ENCODE data around the gene IL10.

Gene IL10
- total RNA-seq: 1.5 to 31.7 (median 4.1) reads per million in 18 experiments

DNA sequence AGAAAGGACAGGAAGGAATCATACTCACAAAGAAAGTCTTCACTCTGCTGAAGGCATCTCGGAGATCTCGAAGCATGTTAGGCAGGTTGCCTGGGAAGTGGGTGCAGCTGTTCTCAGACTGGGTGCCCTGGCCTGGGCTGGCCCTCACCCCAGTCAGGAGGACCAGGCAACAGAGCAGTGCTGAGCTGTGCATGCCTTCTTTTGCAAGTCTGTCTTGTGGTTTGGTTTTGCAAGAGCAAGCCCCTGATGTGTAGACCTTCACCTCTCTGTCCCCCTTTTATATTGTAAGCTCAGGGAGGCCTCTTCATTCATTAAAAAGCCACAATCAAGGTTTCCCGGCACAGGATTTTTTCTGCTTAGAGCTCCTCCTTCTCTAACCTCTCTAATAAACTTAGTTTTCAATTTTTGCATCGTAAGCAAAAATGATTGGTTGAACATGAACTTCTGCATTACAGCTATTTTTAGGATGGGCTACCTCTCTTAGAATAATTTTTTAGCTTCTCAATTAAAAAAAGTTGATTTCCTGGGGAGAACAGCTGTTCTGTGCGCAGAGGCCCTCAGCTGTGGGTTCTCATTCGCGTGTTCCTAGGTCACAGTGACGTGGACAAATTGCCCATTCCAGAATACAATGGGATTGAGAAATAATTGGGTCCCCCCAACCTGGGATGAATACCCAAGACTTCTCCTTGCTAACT, at the start of gene IL10:
IL10 (minus strand) TSS at position 252 of the 695 bp plus-strand sequence; CDS start at position 193, 59 bp downstream.
- peak; percentile 58 to 61 for DNase-seq

DNA sequence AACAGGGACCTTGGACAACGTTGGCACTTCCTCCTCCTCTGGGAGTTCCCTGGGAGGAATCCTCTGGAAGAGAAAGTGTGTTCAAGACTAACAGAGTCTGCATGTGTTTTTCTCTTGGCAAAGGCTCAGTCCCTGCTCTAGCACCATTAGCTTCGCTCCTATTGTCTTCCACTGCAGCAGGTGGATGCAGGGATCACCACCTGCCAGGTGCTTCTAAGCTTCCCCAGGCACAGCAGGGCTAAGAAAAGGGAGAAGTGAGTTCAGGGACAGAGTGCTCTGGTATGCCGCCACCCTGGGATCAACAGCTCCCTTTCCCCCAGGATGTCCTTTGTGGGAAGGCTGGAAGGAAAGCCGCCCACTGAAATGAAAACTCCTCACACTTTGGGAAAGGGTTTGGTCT, 49.2 kb upstream of the IL10 start:
- DNase-seq: no peak

DNA sequence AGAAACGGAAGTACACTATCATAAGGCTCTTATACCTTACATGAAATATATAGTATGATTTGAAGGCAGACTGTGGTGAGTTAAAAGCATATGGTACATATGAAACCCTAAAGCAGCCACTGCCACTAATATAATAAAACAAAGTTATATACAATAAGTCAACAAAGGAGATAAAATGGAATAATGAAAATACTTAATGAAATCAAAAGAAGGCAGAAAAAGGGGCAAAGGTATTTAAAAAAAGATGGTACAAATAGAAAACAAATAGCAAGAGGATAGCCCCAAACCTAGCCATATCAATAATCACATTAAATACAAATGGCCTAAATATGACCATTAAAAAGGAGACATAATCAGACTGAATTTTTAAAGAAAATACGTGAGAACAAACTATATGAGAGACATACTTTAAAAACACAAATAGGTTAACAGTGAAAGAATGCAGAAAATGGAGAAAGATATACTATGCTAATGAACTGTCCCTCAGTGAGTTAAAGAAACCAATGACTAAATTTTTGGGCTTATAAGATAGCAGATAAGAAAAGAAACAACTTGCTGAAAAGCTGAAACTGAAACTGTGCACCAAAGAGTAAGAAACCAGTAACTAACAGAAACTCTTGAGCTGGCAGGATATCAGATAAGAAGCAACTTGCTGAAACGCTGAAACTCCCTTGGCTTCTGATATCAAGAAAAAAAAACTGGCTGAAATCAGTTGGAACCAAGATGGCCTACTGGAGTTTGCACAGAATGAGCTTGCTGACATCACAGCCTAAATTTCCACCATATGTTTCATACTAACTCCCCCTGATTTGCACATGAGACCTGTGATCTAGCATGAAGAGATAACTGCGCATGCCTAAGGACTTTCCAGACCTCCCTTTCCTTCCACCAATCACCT, 44.3 kb upstream of the IL10 start:
- DNase-seq: no peak

DNA sequence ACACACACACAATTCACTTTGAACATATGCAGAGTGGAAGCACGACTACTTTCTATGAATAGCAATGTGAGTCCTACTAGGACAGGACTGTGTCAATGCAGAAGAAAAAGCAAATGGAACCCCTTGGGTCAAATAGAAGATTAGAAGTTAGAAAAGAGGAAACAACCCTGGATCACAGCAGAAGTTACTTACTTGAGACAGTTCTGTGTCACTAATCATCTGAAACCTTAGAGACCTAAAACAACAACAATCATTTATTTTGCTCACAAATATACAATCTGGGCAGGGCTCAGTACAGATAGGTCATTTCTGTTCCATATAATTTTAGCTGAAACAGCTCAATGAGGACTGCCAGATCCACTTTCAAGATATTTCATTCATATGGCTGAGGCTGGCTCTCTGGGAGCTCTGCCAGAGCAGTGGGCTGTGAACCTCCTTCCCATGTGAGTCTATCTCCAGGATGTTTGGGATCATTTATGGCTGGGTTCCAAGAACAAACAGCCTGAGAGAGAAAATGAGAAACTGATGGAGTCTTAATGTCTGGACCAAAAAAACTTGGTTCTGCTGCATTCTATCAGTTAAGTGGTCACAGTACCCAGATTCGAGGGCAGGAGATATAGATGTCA, 42.5 kb upstream of the IL10 start:
- peak in 1 of 2 donors; percentile 43 for DNase-seq

DNA sequence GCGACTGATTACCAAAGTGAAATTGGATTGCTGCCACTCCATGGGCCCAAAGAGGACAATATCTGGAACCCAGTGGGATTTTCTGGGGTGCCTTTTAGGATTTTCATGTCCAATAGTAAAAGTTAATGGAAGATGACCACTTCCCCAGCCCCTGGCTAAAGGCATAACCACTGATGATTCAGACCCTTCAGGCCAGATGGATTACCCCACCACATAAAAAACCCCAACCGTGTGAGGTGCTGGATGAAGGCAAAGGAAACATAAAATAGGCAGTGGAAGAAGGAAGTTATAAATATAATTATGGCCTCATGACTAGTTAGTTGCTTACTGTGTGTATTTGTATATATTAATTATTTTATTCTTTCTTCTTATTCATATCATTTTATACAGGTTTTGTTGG, 40.2 kb upstream of the IL10 start:
- no peak for DNase-seq

DNA sequence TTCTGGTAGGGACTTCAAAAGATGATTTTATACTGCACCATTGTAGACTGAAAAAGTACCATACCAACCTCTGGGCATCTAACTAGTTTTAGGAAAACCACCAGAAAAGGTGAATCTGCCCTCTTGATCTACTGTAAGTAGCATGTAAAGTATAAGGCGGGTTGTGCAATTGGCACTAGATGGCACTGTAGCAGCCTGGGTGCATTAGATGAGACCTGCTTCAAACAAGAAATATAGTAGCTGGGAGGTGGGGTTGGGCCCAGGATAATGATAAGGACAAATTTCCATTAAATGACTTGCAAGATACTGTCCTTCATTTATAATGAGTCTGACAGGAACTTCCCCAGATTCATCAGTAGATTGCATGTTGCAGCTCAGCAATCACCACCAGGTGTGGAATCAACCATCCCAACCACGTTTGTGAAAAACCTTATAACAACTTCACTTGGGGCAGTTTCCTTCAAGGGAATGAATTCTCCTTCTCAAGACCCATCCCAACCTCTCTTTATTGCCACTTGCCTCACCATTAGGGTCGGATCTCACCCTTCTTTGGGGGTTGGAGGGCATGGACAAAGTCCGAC, 37.3 kb upstream of the IL10 start:
- DNase-seq: peak; percentile 45 to 58

GRCh38 chr1:206808615-206809014, 36.3 kb upstream of the IL10 start:
- peak; percentile 62 to 65 for DNase-seq

DNA sequence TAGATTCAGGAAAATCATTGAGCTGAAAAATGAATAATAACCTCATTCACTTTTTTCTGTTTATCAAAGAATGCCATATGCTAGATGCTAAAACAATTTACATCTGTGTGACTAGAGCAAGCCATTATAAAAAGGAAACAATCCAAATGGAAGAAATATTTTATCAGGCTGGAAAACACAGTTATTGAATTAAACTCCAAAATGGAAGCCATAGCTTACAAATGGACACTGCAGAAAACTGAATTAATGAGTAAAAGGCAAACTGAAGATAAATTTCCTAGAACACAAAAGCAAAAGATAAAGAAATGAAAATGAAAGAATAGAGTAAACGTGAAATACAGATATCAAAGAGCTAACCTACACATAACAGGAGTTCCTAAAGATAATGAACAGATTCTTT, 33.1 kb upstream of the IL10 start:
- no peak for DNase-seq

DNA sequence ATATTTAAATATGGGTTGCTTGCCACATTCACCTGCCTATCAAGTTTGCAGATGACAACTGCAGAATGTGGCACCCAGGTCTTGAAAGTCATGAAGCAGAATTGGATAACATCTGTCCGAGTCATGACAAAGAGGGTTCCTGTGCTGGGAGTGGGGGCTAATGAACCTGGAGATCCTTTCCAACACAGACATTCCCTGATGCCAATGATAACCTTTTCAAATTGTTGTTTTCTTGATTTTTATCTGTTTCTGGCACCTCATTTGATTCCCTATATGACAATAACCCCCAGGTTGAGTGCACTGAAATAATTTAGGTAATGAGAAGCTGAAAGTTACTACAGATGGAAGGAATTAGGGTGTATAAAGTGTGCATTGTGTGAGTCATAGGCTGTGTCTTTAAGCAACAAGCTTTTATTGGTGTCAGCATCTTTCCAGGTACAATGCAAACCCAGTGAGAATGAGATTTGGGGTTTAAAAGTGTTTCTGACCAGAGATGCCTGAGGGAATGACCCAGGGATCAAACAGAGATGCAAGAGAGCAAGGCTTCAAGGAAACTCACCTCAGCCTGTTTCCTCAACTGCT, 32.0 kb upstream of the IL10 start:
- no peak for DNase-seq

DNA sequence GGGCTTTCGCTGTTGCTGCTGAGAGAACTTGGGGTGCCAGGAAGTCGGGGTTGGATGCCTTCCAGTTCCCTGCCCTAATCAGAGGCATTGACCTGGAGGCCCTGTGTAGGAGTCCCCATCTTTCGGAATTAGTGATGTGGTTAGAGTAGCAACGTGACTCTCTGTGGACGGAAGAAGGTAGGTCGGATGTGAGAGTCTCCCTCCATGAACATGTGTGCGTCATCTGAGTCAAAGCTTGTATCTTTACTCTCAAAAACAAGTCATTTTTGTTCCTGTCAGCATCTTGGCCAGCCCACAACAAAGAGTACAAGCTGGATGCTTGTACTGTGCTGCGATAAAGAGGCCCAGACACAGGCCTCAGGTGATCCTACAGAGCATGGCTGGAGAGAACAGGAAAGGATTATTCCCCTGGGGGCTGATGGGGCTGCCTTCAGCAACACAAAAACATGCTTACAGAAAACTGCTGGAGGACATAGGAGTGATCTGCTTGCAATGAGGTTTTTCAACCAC, 31.0 kb upstream of the IL10 start:
- no peak for DNase-seq

DNA sequence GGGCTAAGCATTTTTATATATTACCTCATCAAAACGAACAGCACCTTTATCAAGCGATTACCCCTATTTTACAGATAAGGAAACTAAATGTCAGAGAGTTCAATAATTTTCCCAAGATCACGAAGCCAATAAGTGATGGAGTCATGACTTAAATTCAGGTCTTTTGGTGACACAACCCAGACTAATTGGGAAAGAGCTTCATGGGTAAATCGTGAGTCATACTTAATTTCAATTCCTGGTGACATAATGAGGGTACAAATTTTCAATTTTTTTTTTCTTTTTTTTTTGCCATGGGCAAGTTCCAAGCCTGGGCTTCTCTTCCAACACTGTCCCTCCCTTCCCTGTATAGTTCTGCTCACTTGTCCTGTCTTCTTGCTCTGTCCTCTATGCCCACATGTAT, 30.1 kb upstream of the IL10 start:
- peak; percentile 54 to 55 for DNase-seq

- no peak for DNase-seq
Observed at GRCh38 chr1:206801467-206801866, 29.2 kb upstream of the IL10 start.

- DNase-seq: no peak
Observed at GRCh38 chr1:206800891-206801290, 28.6 kb upstream of the IL10 start.

- DNase-seq: no peak
Observed at GRCh38 chr1:206800411-206800810, 28.1 kb upstream of the IL10 start.

DNA sequence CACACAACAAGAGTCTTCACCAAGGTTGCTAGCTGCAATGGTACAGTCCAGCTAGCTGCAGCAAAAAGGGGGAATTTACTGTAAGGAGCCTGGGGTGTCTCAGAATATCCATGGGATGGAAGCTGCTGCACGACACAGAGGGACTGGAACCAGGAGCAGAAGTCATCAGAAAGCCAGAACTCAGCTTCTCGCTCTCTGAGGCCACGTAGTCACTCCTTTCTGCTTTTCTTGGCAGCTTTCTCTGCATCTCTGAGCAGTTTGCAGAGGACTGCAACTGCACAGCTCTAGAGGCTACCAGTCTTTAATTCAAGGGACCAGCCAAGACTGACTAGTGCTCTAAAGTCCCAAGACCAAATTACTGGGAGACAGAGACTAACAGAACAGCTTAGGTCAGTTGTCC, 27.0 kb upstream of the IL10 start:
- no peak for DNase-seq

- no peak for DNase-seq
Observed at GRCh38 chr1:206798384-206798996, 26.2 kb upstream of the IL10 start.

GRCh38 chr1:206797534-206798383, 25.5 kb upstream of the IL10 start:
- DNase-seq: no peak

DNA sequence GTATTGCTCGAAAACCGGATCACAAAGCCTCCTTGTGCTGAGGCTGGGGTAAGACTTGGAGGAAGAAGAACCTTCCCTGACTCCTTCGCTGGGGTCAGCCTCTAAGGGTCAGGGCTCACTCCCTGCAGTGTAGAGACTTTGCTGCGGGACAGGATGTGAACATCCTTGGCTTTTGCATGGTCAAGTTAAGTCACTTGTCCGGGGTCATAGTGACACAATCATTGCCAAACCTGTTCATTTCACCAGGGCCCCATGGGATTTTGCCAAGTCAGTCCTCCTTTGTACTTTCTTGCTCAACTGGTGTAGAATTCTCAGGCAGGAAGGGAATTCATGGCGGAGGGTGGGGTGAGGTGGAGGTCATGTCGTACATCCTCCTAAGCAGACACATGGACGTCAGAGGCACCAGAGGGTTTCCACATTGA, 24.7 kb upstream of the IL10 start:
- peak; percentile 36 to 63 for DNase-seq

GRCh38 chr1:206796116-206796515, 23.8 kb upstream of the IL10 start:
- DNase-seq: no peak

DNA sequence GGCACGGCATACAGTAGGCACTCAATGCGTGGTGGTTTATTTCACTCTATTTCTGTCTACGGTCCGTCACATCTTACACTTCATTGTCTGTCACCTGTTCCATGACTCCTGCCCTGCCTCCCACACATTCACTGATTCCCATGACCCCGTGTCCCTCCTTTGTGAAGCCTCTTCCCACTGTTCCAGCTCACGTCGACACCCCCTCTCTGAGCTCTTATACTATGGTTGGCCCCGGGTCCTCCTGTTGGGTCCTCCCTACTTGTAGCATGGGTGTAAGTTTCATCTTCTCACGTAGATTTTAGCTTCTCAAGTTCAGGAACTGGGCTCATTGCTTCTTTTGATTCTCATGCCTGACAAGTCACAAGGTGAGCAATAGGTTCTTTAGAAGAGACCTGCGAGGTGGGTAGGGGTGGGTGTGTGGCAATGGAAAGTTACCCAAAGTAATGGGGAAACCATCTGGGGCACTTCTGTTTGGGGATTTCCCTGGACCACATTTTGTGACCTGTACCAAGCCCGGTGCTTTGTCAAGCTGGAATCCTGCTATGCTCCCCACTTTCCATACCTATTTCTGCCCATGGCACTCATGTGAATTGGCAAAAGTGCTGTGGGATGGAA, 22.1 kb upstream of the IL10 start:
- DNase-seq: no peak
